GDM1 (cell line): ENCODE measurements around the gene NSMF.
"Not testable (repeated sequence)": the region's sequence is repeated elsewhere in the genome, so short reads cannot be mapped to it uniquely, and the experiment has no call there.

Experiments used
- DNase-seq: peaks from one replicate; lab custom pipeline; 2025; lab: John Stamatoyannopoulos, UW

The NSMF gene

DNA sequence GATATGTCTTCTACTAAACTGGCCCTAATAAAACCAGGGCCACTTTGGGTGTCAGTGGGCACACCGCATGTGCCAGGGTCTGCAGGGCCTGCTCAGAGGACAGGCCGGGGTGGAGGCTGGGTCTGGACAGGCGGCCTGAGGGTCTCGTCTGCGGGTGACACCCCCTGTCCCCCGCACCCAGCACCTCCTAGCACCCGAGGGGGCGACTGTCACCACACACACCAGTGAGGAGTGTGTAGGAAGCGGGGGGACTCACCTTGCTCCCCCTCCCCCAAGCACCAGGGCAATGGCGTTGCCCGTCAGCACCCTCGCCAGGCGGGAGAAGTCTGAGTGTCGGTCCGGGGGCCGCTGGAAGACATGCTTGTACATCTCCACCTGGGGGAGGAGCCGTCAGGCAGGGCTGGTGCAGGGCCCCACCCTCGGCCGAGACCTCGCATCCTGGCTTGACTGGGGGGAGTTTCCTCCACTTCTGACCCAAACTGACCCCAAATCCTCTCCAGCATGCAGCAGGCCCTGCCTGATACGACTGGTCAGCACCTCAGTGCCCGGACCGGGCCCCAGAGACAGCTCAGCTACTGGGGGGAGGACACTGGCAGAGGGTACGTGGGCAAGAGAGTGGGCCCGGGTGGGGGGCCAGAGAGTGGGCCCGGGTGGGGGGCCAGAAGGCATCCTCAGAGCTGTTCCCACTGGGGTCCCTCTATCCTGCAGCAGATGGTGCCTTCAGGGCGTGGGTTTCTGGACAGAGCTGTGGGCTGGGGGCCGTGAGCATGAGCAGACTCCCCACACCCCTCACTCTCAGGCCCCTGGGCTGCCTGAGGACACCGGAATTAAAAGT, 18.9 kb upstream of the NSMF start:
- no peak for DNase-seq

DNA sequence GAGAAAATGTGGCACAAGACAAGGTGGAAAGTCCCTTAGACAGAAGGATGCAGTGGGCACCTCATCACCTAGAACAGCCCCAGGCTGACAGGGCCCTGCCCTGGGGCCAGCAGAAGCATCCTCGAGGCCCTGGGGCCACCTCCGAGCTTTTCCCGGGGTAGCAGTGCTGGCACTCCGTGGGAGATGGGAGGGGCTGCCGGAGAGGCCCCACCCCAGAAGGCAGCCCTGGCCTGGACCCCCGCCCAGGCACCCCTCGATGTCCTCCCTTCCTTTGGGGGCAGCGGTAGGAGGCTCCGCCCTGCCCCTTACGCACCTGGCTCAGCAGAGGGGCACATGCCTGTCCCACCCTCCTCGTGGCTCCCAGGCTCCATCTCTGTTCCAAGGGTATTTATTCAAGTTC, 17.7 kb upstream of the NSMF start:
- no peak for DNase-seq

DNA sequence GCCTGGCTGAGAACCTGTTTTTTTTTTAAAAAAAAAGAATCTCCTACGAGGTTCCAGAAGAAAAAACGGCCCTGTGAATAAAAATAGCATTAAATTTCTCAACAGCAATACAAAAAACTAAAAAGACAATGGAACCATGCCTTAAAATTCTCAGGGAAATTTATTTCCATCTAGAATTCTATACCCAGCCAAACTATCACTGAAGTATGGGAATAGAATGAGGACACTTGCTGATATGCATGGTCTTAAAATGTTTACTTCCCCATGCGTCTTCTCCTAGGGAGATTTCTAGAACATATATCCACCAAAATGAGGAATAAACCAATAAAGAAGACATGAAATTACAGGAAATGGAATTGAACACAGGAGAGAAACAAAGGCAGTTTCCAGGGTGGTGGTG, 16.5 kb upstream of the NSMF start:
- no peak for DNase-seq

DNA sequence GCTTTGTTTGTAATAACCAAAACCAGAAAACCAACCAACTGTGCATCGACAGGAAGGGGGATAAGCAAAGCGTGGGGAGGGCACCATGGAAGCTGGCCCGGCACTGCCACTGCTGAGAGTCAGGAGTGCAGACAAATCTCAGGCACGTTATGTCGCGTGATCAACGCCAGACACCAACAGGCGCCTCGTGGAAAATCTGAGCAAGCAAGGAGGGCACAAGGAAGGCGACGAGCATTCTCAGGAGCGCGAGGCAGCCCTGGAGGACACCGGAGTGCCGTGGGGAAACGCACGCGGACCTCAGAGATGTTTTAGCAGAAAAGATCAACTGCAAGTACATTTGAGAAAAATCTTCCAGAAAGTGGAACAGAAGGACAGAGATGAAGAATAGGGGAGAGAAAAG, 15.1 kb upstream of the NSMF start:
- DNase-seq = no peak

DNA sequence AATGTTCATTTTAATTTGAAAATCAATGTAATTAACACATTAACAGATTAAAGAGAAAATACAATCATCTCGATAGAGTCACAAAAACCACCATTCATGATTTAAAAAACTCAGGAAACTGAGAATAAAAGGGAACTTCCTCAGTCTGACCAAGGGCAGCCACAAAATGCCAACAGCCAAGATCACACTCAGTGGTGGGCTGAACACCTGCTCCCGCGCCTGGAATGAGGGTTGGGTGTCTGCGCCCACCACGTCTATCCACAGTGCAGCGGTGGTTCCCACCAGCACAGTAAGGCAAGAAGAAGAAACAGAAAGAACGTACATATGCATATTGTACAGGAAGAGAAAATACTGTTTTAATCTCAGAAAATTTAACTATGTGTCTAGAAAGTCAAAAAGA, 11.7 kb upstream of the NSMF start:
- DNase-seq = peak; percentile 36

DNA sequence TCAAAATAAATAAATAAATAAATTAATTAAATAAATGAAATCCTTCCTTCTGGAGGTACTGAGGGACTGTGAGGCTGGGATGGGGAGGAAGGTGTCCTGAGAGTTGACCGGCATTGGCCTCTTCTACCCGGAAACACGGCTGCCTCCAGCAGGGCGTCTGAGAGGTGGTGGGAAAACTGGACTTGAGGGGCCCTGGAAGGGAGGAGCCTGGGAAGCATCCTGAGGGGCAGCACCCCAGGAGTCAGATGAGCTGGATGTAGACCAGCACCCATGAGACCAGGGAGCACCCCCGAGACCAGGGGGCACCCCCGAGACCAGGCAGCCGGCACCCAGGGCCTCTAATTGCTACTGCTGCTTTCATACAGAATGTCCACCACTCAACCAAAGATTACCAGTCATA, 8.8 kb upstream of the NSMF start:
- no peak for DNase-seq

DNA sequence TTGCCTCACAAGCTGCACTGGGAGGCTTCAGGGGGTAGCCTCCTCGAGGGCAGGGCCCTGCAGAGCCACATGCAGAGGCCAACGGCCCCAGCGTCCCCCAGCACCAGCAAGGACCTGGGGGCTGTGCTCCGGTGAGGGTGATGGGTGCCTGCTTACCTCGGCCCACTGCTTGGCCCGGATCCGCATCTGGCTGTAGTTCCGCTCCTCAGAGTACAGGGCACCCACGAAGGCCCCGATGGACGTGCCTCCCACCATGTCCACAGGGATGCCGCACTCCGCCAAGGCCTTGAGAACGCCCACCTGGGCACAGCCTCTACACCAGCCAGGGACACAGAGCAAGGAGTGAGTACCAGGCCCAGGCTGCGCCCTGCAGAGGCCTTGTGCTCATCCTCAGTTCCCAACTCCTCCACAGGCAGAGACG, 8.0 kb upstream of the NSMF start:
- DNase-seq = no peak

DNA sequence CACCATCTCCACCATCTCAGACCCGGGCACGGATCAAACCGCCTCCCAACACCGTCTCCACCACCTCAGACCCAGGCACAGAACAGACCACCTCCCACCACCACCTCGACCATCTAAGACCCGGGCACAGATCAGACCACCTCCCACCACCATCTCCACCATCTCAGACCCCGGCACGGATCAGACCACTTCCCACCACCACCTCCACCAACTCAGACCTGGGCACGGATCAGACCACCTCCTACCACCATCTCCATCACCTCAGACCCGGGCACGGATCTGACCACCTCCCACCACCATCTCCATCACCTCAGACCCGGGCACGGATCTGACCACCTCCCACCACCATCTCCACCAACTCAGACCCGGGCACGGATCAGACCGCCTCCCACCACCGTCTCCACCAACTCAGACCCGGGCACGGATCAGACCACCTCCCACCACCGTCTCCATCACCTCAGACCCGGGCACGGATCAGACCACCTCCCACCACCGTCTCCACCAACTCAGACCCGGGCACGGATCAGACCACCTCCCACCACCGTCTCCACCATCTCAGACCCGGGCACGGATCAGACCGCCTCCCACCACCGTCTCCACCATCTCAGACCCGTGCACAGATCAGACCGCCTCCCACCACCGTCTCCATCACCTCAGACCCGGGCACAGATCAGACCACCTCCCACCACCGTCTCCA, 7.4 kb upstream of the NSMF start:
- DNase-seq = not testable (repeated sequence)

DNA sequence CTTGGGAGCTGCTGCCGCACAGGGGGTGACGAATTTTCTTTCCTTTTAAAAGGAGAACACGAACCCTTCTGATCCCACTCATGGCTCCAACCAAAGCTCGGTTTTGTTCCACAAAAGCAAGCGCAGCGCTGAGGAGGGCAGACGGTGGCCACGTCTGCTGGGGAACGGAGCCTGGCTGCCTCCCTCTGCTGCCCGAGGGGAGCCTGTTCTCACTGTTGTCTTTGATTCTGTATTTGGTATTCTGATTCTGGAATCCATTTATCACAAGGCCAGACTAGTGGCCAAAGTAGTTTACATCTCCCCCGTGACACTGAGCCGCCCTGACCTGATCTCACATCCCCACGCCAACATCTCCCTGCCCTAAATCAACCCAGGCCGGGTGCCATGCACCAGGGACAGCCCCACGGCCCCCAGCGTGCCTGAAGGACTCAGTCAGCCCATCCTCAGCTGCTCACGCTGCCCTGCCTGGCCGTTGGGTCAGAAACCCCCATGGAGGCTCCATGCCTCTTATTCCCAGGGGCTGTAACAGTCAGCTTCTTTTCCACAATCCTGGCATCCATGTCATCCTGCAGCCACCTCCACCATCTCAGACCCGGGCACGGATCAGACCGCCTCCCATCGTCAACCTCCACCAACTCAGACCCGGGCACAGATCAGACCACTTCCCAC, 6.7 kb upstream of the NSMF start:
- DNase-seq = no peak

DNA sequence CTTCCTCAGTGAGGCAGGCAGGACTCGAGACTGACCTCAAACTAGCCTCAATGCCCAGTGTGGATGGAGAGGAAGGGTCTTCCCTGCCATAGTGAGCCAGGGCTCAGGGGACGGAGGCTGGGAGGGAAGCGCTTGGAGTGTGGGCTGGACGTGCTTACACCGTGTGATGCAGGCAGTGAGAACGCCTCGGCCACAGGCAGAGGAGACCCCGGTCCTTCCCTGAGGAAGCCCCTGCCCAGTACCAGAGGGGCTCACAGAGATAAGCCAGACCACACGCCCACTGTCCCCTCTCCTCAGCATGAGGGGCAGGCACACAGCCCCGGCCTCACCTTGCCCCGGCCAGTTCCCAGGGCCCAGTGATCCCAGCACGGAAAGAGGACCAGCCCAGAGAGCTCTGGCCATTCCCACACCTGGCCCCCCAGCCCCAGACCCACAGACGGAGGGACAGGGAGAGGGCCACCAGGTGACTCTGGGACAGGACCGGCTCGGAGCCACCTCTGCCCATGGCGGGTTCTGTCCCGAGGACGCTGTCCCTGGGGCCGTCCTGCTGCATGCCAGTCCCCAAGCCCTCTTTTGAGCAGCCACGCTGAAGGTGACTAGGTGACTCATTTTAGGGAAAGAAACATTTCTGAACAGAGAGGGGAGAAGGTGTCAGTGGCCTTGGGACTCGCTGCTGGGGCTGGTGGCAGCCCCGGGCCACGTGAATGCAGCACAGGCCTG, 6.0 kb upstream of the NSMF start:
- no peak for DNase-seq

DNA sequence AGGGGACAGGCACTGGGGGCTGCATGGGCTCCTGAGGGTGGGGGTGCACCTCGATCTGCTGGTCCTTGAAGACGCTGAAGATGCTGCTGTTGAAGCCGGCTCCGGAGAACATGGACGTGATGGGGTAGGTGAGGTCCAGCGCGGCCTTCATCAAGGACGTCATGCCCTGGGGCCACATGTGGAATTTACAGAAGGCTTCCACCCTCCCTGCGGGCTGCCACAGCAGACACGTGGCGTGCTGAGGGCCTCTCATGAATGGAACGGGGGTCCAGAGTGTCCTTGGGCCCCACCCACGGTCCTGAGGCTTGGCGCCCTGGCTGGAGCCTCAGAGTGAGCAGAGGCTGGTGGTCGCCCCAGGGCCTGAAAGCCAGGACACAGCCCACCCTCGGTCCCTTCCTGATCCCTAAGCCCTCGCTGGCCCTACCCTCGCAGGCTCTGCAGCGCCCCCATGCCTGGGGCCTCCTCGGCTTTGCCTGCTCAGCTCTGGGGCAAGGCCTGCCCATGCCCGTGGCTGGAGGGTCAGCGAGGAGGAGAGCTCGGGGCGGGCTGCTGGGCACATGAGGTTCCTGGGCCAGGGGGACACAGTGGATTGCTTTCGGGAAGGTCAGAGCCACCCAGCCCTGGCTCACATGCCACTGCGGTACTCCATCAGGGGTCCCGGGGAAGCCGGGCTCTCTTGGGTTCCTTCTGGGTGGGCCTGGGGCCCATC, 5.3 kb upstream of the NSMF start:
- DNase-seq = no peak

DNA sequence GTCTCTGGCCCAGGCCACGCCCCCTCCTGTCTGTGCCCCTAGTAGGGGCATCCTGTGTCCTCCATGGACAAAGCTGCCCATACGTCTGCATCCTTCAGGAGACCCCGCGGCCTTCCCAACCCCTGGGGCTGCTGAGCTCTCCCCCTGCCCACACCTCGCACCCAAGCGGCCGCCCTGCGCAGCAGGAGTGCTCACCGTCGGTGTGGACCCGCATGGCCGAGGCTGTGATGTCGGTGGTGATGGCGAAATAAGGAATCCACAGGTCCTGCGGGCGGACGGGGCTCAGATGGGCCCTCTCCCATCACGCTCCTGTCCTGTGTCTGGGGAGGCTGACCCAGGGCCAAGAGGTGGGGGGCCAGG, 4.8 kb upstream of the NSMF start:
- no peak for DNase-seq

DNA sequence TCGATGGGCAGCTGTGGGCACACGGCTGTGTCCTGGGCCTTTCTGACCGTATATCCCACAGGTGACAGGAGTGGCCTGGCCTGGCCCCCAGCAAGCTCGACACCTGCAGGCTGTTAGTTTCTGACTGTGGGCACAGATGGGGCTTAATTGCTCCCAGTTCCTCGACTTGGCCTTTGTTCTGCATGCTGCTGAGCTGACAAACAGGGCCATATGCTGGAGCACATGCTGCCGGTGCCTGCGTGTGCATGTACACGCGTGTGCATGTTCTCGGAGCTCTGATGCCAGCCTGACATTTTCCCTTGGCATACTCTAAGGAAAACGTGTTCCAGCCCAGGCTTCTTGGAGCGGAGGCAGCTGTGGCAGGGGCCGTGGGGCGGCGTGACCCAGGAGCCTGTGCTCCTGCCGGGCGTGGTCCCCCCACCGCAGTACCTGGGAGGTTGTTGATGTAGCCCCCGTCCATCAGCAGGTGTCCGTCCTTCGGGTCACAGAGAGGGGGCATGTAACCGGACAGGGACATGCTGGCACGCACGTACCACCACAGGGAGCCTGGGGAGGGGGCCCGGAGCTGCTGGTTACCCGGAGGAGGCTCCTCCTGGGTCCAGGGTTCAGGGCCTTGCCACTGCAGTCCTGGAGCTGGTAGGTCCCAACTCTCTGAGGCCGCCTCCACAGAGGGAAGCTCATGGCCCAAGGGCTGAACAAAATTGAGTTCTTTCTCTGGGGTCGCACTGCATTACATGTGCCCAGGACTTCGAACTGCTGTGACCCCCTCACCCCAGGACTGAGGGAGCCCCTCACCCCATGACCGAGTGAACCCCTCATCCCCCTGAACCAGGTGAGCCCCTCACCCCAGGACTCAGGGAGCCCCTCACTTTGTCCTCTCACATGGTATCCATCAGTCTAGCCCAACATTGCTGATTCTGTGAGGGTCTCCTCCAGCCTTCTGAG, 4.1 kb upstream of the NSMF start:
- no peak for DNase-seq

DNA sequence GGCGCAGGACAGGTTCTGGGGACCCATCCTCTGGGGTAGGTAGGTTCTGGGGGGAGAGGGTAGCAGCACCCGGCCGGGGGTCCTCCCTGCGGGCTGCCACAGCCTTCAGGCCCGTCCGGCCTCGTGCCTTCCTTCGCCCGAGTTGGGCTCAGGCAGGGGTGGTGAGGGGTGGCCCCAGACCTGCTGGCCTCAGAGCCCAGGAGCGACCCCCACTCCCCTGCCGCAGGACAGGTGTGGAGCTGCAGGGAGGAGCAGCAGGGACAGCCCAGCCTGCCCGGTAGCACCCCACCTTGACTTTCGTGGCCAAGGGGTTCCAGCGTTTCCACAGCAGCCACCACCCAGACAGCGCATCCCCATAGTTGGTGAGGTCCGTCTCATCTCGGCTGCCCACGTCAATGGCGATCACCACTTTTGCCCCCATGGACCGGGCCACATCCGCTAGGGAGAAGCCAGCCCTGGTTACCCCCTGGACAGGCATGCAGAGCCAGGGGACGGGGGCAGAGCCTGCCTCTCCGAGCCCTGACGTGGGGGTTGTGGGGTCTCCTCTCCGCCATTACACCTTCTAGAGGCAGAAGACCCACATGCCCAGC, 3.4 kb upstream of the NSMF start:
- no peak for DNase-seq

DNA sequence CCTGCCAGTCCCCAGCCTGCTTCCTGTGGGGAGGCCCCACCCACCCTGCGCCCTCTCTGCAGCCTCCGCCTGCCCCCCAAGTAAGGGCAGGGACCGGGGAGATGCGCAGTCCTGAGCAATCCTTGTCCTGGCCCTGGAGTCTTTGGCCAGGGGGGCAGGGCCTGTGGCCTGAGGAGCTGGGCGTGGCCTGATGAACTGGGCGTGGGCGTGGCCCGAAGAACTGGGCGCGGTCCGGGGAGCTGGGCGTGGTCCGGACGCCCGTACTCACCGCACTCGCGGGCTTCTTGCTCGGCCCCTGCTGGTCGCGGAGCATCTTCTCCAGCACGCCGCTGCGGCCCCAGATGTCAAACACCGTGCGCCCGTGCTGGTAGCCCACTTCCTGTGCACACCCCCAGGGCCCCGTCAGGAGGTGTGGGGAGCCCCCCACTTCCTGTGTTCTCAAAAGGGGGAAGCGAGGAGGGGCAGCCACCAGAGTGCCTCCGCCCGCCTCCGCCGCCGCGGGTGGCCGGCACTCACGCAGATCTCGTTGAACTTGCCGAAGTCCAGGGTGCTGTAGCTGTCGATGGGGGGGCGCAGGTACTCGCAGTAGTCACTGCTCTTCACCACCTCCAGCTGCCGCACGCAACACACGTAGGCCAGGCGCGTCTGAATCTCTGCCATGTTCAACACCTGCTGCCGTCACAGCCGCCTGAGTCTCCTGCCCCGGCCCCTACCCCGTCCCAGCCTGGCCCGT, 2.7 kb upstream of the NSMF start:
- no peak for DNase-seq

DNA sequence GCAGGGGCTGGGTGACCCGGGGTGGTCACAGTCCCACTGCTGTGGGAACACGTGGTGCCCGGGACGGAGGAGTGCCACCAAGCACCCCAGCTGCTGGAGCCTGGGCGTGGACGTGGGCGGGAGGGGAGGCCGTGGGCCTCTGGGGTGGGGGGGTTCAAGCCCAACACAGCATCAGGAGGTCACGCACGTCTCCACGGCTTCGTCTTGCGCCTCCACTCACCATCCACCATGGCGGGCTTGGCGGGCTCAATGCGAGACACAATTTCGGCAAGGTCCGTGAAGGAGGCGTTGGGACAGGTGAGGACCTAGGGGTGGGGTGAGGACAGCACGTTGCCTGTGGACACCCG, 2.2 kb upstream of the NSMF start:
- no peak for DNase-seq

DNA sequence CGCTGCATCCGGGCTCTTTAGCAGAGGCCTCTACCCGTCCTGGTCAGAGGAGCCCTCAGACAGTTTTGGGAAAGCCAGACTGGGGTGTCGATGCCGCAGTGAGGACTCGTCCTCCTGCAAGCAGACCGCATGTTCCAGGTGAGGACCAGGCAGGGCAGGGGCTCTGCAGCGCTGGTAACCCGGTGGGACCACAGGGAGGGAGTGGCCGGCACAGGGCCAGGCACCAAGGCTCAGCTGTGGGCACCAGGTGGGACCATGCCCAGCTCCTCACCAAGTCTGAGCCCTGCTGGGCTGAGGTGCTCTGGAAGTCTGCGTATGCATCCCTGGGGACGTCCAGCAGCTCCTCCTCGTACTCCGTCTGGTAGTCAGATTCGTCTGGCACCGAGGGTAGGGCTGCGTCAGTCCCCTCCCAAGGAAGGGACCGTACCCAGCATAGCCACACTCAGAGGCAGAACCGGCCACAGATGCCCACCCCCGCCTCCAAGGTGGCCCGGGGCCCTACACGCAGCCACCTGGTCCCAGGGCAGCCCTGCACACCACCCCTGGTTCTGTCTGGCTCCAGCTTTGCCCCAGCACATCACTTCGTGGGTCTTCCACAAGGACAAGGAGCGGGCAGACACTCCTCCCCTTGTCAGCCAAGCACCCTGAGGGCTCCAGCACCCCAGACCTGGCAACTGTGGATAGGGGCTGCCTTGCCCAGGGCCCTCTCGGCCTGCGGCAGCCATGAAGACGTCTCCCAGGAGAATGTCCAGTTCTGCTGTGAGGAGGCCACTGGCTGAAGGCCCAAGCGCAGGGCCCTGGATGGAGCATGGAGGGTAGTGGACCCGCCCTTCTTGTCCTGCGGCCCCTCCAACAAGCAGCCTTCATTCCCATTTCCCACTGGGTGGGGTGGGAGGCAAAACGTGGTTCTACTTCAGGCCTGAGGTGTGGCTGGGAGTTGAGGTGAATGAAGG, 1.5 kb upstream of the NSMF start:
- no peak for DNase-seq

DNA sequence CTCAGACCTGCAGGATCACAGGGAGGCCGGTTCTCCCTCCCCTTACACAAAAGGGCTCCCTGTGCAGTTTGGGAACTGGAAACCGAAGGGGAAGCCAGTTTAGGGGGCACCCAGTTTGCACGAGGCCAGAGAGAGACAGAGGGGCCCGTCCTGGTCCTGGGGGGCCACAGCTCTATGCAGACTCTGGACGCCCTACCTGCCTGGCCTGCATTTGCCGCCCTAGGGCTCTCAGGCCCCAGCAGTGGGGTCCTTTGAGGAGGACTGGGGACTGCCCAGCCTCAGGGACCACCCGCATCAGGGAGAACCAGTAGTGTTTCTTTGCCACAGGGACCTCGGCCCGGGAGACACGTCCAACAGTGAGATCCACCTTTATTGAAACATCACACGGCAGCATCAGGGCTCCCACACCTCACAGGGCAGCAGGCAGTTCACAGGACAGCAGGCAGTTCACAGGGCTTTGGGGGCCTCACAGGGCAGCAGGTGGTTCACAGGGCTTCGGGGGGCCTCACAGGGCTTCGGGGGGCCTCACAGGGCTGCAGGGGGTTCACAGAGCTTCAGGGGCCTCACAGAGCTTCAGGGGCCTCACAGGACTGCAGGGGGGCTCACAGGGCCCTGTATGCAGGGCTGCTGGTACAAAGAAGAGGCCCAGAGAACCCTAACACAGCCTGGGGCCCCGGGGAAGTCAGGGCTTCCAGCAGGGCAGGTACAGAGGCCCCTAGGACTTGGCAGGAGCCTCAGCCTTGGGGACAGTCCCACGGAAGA, 648 bp upstream of the NSMF start:
- no peak for DNase-seq
